A549 treated with CpdA at 1 μM for 4 hours (cell line): ENCODE measurements around the gene CHCT1. TPM values are rescaled to one million over a fixed set of nuclear protein-coding genes. Genes with fewer than 3 reads are reported as not detected.

Source experiments
- total RNA-seq: library from RNA; stranded (reverse); fragments of 200-300 nt; extraction: Qiagen RNA extraction; gene quantifications from 5 replicates; pipeline ENCODE4 v1.2.3, GENCODE V29; 2022; ENCODE audit warnings: low read depth

The CHCT1 gene
- total RNA-seq: 0.14 to 0.20 TPM (median 0.17 TPM) in 4 of 5 replicates, not detected in the other

DNA sequence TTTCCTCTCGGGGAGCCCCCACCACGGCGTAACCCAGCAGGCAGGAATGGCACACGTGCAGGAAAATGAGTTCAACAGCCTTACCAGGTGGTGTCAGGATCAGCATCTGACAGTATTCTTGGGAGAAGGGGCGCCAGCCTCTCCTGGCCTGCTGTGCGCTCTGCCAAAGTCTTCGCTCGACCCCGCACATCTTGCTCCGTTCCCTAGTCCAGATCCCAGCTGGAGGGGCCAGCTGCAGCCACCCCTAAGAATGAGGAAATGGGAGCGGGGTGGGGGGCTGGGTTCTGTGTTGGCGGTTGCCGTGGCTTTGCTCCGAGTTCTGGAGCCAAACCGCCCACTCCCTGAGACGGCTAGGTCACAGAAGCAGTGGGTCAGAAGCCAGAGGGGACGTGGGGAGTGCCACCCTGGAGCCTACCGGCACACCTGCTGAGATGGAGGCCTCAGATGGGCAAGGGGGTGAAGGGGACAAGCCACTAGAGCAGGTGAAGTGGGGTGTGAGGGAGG is at the start of gene CHCT1:
CHCT1 (plus strand) TSS at position 328 of the 504 bp plus-strand sequence; CDS start at position 432, 104 bp downstream.

DNA sequence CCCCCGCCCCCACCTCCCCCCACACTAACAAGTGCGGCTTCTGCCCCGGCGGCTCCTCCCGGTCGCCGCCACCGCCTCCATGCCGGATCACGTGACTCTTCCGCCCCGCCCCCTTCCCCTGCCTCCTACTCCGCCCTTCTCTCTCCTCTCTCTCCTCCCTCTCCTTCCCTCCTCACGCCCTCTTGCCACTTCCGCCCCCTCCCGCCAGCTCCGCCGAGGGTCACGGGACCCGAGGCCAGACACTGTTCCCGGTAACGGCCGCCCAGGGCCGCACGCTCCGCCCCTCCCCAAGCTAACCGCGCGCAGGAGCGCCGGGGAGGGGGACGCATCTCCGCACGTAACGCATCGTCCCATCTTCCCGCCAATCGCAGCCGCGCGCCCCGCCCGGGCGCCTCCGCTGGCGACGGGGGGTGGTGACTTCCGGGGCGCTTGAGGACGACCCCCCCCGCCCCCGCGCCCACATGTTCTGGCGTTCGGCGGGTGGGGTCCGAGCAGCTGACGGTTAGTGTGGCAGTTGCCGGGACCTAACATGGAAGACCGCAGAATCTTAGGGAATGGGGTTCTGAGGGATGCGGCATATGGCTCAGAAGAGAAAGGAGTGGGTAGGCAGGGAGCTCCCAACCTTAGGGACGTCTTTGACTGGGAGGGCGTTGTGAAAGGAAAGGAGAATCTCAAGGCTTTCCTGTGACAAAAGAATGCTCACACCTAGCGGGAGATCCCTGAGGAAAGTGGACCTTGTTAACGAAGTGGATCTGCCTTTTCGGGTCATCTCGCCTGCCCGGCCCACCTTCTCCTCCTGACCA is 30.0 kb upstream of the CHCT1 start, which contains the start of gene USP32:
USP32 (minus strand) TSS at position 92 of the 803 bp plus-strand sequence. CDS start 194 bp downstream, outside the sequence.

Other genes with a start within 250 kb of the CHCT1 start
- gene USP32, start 30.4 kb upstream of the CHCT1 start, total RNA-seq: 31.2 to 37.5 TPM (median 34.1 TPM) in 5 replicates
- gene APPBP2, start 103.8 kb downstream of the CHCT1 start, total RNA-seq: 11.9 to 20.5 TPM (median 18.2 TPM) in 5 replicates
- gene PPM1D, start 177.7 kb downstream of the CHCT1 start, total RNA-seq: 18.2 to 21.3 TPM (median 20.2 TPM) in 5 replicates